Measurements from ENCODE around the gene MCC.
A peak's percentile ranks its signal among the peaks of the same experiment; 100 is the strongest.

Gene MCC

GRCh38 chr5:113162208-113162607, 326.0 kb downstream of the MCC start:
- no peak overlapping the region for H3K9ac ChIP-seq (ENCODE audit: low read depth, low read length)
- H3K36me3 ChIP-seq (ENCODE audit: control insufficient read depth, insufficient read depth, low read length): no peaks in the 10 kb centered on the region
- H3K4me1 ChIP-seq (ENCODE audit: control insufficient read depth, insufficient read depth, low read length): peaks cover 31% of the 10 kb centered on the region
- H3K27ac ChIP-seq (ENCODE audit: low read depth, low read length): no peak overlapping the region
- no peak overlapping the region for H3K4me3 ChIP-seq (ENCODE audit: low read depth, low read length)
- H3K27me3 ChIP-seq (ENCODE audit: control insufficient read depth, insufficient read depth, low read length): no peaks in the 10 kb centered on the region
- H3K9me3 ChIP-seq (ENCODE audit: control insufficient read depth, insufficient read depth, low read length): no peaks in the 10 kb centered on the region

DNA sequence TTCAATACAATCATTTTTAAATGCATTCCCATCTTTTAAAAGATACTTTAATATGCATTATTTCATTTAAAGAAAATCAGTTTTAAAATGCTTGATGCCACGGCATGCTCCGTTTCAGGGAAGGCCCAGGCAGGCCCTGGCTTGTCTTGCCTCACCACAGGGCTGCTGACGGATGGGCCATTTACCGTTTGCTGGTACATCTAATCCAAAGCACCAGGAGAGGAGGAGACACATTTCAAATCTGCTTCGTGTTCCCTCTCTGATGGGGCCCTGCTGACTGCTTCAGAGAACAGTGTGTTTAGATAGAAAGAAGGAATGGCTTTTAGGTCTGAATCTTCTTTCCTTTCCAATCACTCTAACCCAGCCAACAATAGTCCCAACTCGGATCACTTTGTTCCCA, 326.4 kb downstream of the MCC start:
- H3K9ac ChIP-seq (ENCODE audit: low read depth, low read length): no peak overlapping the region
- H3K4me1 ChIP-seq (ENCODE audit: control insufficient read depth, insufficient read depth, low read length): peaks cover 27% of the 10 kb centered on the region
- no peaks in the 10 kb centered on the region for H3K27me3 ChIP-seq (ENCODE audit: control insufficient read depth, insufficient read depth, low read length)
- no peaks in the 10 kb centered on the region for H3K9me3 ChIP-seq (ENCODE audit: control insufficient read depth, insufficient read depth, low read length)
- H3K36me3 ChIP-seq (ENCODE audit: control insufficient read depth, insufficient read depth, low read length): no peaks in the 10 kb centered on the region
- H3K4me3 ChIP-seq (ENCODE audit: low read depth, low read length): no peak overlapping the region
- peak overlapping the region; percentile 1 for H3K27ac ChIP-seq (ENCODE audit: low read depth, low read length)

- Histone ChIP-seq H3K36me3 (ENCODE audit: control insufficient read depth, insufficient read depth, low read length) (no peaks in the 10 kb centered on the region), H3K27ac (ENCODE audit: low read depth, low read length) (no peak overlapping the region), H3K4me3 (ENCODE audit: low read depth, low read length) (no peak overlapping the region), H3K9me3 (ENCODE audit: control insufficient read depth, insufficient read depth, low read length) (no peaks in the 10 kb centered on the region), H3K4me1 (ENCODE audit: control insufficient read depth, insufficient read depth, low read length) (peaks cover 16% of the 10 kb centered on the region), H3K27me3 (ENCODE audit: control insufficient read depth, insufficient read depth, low read length) (no peaks in the 10 kb centered on the region), H3K9ac (ENCODE audit: low read depth, low read length) (no peak overlapping the region)
These were observed 330.4 kb downstream of the MCC start for GRCh38 chr5:113157886-113158285.

GRCh38 chr5:113156271-113156877, 331.9 kb downstream of the MCC start:
- H3K27me3 ChIP-seq (ENCODE audit: control insufficient read depth, insufficient read depth, low read length): no peaks in the 10 kb centered on the region
- H3K9me3 ChIP-seq (ENCODE audit: control insufficient read depth, insufficient read depth, low read length): no peaks in the 10 kb centered on the region
- H3K4me1 ChIP-seq (ENCODE audit: control insufficient read depth, insufficient read depth, low read length): peaks cover 14% of the 10 kb centered on the region

DNA sequence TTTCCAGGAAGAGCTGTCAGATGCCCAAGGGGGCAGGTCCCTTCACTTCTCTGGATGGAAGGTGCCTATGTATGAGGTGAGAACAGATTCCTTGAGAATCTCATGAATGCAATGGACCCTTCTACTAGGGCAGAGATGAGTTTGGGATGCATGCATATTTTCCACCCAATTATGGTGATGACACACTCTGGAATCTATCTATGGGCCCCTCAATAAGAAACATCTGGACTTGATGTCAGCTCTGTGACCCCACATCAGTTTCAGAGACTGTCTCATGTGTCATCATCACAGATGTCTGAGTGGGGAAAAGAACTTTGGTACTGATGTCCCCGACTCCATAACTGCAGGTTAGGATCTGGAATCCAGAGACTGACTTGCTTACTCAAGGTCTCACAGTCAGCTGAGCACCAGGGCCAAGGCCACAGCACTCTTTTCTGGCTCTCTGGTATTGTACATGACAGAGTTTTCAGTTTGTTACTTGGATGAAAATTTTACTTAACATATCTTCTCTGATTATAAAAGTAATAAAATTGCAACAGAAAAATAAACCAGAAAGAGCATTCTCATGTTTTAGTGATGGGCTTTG, 334.6 kb downstream of the MCC start:
- Histone ChIP-seq H3K27me3 (ENCODE audit: control insufficient read depth, insufficient read depth, low read length) (no peaks in the 10 kb centered on the region), H3K4me3 (ENCODE audit: low read depth, low read length) (no peak overlapping the region), H3K27ac (ENCODE audit: low read depth, low read length) (no peak overlapping the region), H3K9me3 (ENCODE audit: control insufficient read depth, insufficient read depth, low read length) (no peaks in the 10 kb centered on the region), H3K36me3 (ENCODE audit: control insufficient read depth, insufficient read depth, low read length) (no peaks in the 10 kb centered on the region), H3K4me1 (ENCODE audit: control insufficient read depth, insufficient read depth, low read length) (no peaks in the 10 kb centered on the region), H3K9ac (ENCODE audit: low read depth, low read length) (no peak overlapping the region)

More at GRCh38 chr5:113156271-113156877, 331.9 kb downstream of the MCC start:
- Histone ChIP-seq H3K36me3 (ENCODE audit: control insufficient read depth, insufficient read depth, low read length) (no peaks in the 10 kb centered on the region), H3K9ac (ENCODE audit: low read depth, low read length) (no peak overlapping the region), H3K4me3 (ENCODE audit: low read depth, low read length) (no peak overlapping the region), H3K27ac (ENCODE audit: low read depth, low read length) (no peak overlapping the region)

DNA sequence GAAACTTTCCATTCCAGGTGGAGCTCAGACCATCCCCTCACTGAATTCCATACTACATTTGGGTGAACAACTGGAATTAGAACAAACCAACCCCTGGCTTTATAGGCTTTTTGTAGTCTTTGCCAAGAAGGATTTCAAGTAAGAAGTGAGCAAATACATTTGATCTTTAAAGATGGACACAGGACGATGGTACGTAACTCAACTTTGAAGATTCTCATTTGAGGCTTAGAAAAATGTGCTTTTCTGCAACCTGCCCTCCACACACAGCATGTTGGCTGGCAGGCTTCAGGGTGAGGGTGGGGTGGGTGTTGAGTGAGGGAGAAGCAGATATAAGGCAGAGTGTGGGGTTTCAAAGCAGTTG, 335.9 kb downstream of the MCC start:
- H3K9ac ChIP-seq (ENCODE audit: low read depth, low read length): no peak overlapping the region
- H3K9me3 ChIP-seq (ENCODE audit: control insufficient read depth, insufficient read depth, low read length): no peaks in the 10 kb centered on the region
- H3K4me1 ChIP-seq (ENCODE audit: control insufficient read depth, insufficient read depth, low read length): peaks cover 4% of the 10 kb centered on the region
- no peak overlapping the region for H3K27ac ChIP-seq (ENCODE audit: low read depth, low read length)
- no peak overlapping the region for H3K4me3 ChIP-seq (ENCODE audit: low read depth, low read length)
- no peaks in the 10 kb centered on the region for H3K27me3 ChIP-seq (ENCODE audit: control insufficient read depth, insufficient read depth, low read length)
- H3K36me3 ChIP-seq (ENCODE audit: control insufficient read depth, insufficient read depth, low read length): no peaks in the 10 kb centered on the region

DNA sequence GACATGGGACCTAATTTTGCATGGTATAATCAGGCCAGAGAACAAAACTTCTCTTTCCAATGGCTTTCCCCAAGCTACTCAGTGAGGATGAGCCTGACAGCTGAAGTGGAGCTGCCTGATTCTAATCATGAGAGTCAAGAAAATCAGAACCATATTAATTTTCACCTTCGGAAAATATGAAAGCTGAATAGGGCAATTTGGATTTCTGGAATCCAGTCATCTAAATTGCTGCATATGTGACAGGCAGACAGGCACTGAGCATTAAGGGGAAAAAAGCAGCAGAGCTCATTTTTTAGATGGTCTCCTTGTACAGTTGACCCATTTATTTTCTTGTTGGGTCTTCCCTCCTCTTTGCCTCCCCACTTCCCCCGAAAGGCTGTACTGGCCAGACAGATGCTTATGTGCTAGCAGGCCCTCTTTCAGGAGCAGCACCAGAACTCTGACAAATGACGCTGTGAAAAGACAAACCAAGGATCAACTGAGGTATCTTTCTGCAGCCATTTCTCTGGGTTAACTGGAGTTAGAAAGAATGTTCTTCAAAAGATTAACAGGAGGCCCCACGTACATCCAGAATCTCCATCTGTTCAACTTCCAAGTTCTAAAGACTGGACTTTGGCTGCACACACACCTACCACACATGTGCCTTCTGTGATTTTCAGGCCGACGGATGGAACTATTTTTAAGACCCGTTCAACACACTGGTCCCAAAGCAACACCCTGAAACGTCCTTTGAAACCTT, 336.4 kb downstream of the MCC start:
- Histone ChIP-seq H3K27ac (ENCODE audit: low read depth, low read length) (no peak overlapping the region), H3K4me1 (ENCODE audit: control insufficient read depth, insufficient read depth, low read length) (peaks cover 7% of the 10 kb centered on the region), H3K9ac (ENCODE audit: low read depth, low read length) (no peak overlapping the region), H3K36me3 (ENCODE audit: control insufficient read depth, insufficient read depth, low read length) (no peaks in the 10 kb centered on the region), H3K4me3 (ENCODE audit: low read depth, low read length) (no peak overlapping the region), H3K9me3 (ENCODE audit: control insufficient read depth, insufficient read depth, low read length) (no peaks in the 10 kb centered on the region), H3K27me3 (ENCODE audit: control insufficient read depth, insufficient read depth, low read length) (no peaks in the 10 kb centered on the region)

DNA sequence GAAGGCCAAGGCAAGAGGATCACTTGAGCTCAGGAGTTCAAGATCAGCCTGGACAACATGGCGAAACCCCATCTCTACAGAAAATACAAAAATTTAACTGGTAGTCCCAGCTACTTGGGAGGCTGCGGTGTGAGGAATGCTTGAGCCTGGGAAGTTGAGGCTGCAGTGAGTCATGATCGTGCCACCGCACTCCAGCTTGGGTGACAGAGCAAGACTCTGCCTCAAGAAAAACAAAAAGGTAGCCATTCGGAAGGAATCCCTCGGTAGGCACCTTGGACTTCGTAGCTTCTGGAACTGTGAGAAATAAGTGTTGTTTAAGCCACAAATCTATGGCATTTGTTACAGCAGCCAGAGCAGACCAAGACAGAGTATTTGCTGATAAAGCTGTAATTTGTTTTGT, 337.4 kb downstream of the MCC start:
- Histone ChIP-seq H3K4me3 (ENCODE audit: low read depth, low read length) (no peak overlapping the region), H3K36me3 (ENCODE audit: control insufficient read depth, insufficient read depth, low read length) (no peaks in the 10 kb centered on the region), H3K9me3 (ENCODE audit: control insufficient read depth, insufficient read depth, low read length) (no peaks in the 10 kb centered on the region), H3K4me1 (ENCODE audit: control insufficient read depth, insufficient read depth, low read length) (peaks cover 7% of the 10 kb centered on the region), H3K27me3 (ENCODE audit: control insufficient read depth, insufficient read depth, low read length) (no peaks in the 10 kb centered on the region), H3K27ac (ENCODE audit: low read depth, low read length) (no peak overlapping the region), H3K9ac (ENCODE audit: low read depth, low read length) (no peak overlapping the region)

DNA sequence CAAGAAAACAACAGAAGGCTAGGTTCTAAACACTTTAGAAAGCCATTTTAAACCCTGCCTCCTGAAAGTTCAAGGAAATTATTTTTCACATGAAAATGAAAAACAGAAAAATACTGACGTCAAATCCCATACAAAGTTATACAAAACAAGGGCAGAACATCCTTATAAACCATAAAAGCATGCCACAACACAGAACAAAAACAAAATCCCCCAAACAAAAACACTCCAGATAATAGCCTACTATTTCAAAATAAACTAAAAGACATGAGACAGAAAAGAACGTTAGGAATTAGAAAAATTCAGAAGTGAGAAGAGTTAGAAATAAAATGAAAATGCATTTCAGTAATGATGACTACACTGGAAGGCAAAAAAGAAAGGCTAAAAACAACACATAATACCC, 338.0 kb downstream of the MCC start:
- Histone ChIP-seq H3K4me3 (ENCODE audit: low read depth, low read length) (no peak overlapping the region), H3K4me1 (ENCODE audit: control insufficient read depth, insufficient read depth, low read length) (peaks cover 7% of the 10 kb centered on the region), H3K27me3 (ENCODE audit: control insufficient read depth, insufficient read depth, low read length) (no peaks in the 10 kb centered on the region), H3K9ac (ENCODE audit: low read depth, low read length) (no peak overlapping the region), H3K27ac (ENCODE audit: low read depth, low read length) (no peak overlapping the region), H3K36me3 (ENCODE audit: control insufficient read depth, insufficient read depth, low read length) (no peaks in the 10 kb centered on the region), H3K9me3 (ENCODE audit: control insufficient read depth, insufficient read depth, low read length) (no peaks in the 10 kb centered on the region)

DNA sequence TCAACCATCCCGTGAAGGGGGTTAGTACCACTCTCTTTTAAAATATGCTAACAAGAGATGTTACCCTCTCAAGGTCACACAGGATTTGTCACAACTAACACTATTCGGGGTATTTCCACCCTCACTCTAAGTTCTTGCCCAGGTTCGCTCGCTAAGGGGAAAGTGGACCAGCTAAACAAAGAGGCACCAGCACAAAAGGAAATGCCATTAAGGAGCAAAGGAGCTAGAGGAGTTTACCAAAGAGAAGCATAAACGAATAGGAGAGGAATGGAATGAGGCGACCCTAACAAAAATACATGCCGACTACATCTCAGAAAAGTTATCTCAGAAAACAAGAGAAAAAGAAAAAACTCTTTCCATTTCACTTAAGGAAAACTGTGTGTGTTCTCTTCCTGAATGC, 340.7 kb downstream of the MCC start:
- H3K36me3 ChIP-seq (ENCODE audit: control insufficient read depth, insufficient read depth, low read length): no peaks in the 10 kb centered on the region
- peaks cover 7% of the 10 kb centered on the region for H3K4me1 ChIP-seq (ENCODE audit: control insufficient read depth, insufficient read depth, low read length)
- no peak overlapping the region for H3K9ac ChIP-seq (ENCODE audit: low read depth, low read length)
- no peak overlapping the region for H3K4me3 ChIP-seq (ENCODE audit: low read depth, low read length)
- H3K27ac ChIP-seq (ENCODE audit: low read depth, low read length): no peak overlapping the region
- no peaks in the 10 kb centered on the region for H3K27me3 ChIP-seq (ENCODE audit: control insufficient read depth, insufficient read depth, low read length)
- no peaks in the 10 kb centered on the region for H3K9me3 ChIP-seq (ENCODE audit: control insufficient read depth, insufficient read depth, low read length)

- no peaks in the 10 kb centered on the region for H3K36me3 ChIP-seq (ENCODE audit: control insufficient read depth, insufficient read depth, low read length)
- no peaks in the 10 kb centered on the region for H3K9me3 ChIP-seq (ENCODE audit: control insufficient read depth, insufficient read depth, low read length)
- H3K4me1 ChIP-seq (ENCODE audit: control insufficient read depth, insufficient read depth, low read length): peaks cover 7% of the 10 kb centered on the region
- no peak overlapping the region for H3K27ac ChIP-seq (ENCODE audit: low read depth, low read length)
- no peak overlapping the region for H3K9ac ChIP-seq (ENCODE audit: low read depth, low read length)
- H3K4me3 ChIP-seq (ENCODE audit: low read depth, low read length): no peak overlapping the region
- no peaks in the 10 kb centered on the region for H3K27me3 ChIP-seq (ENCODE audit: control insufficient read depth, insufficient read depth, low read length)
These were observed 341.1 kb downstream of the MCC start for GRCh38 chr5:113147101-113147508.
